HepG2 (cell line): Measurements from ENCODE around the gene ABCC1.

ENCODE experiments used
- ATF1 ChIP-seq: IDR thresholded peaks from 2 replicates; pipeline ENCODE4 v1.6.1; 2016; ENCODE audit warnings: mild to moderate bottlenecking, control low read depth
- MYC ChIP-seq: sonication (generic); formaldehyde crosslinking; IDR thresholded peaks from 2 replicates; pipeline ENCODE4 v1.9.0; 2021; ENCODE audit warnings: missing genetic modification reagents, borderline replicate concordance
- NRL ChIP-seq: sonication (generic); formaldehyde crosslinking; IDR thresholded peaks from 2 replicates; pipeline ENCODE4 v1.5.0; 2020; ENCODE audit warnings: missing genetic modification reagents, mild to moderate bottlenecking, moderate library complexity, borderline replicate concordance
- POLR2AphosphoS5 ChIP-seq: IDR thresholded peaks from 2 replicates; pipeline ENCODE4 v1.6.1; 2012; ENCODE audit warnings: low read depth, low read length
- YEATS2 ChIP-seq: sonication (generic); formaldehyde crosslinking; IDR thresholded peaks from 2 replicates; pipeline ENCODE4 v1.4.0; 2020; ENCODE audit warnings: missing genetic modification reagents, borderline replicate concordance
- ZSCAN30 ChIP-seq: sonication (generic); formaldehyde crosslinking; IDR thresholded peaks from 2 replicates; pipeline ENCODE4 v1.5.0; 2020; ENCODE audit warnings: mild to moderate bottlenecking, missing genetic modification reagents
- TF ChIP-seq, protein P1 (sequence below): sonication (generic); formaldehyde crosslinking; IDR thresholded peaks from 2 replicates; pipeline ENCODE4 v1.8.0; 2022; ENCODE audit warnings: mild to moderate bottlenecking, missing genetic modification reagents, borderline replicate concordance
- TF ChIP-seq, protein P2 (sequence below): sonication (generic); formaldehyde crosslinking; IDR thresholded peaks from 2 replicates; pipeline ENCODE4 v1.5.0; 2020; ENCODE audit warnings: mild to moderate bottlenecking, missing genetic modification reagents, moderate library complexity

DNA sequence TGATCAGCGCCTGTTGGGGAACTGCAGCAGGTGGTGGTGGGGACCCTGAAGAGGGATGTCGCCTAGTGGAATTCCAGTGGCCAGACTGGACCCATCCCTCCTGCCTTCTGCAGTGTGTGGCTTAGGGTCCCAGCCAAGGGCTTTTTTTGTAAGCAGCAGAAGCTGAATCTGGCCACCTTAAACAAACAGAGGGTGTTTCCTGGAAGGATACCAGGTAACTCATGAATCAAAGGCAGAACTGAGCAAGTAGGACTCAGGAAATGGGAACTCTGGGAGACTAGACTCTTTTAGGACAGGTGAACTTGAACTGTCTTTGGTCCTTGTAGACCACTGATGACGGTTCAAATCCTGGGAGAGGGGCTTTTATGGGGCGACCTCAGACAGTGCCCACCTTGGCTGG, 149.9 kb downstream of the ABCC1 start:
- TF ChIP-seq, protein P1, sequence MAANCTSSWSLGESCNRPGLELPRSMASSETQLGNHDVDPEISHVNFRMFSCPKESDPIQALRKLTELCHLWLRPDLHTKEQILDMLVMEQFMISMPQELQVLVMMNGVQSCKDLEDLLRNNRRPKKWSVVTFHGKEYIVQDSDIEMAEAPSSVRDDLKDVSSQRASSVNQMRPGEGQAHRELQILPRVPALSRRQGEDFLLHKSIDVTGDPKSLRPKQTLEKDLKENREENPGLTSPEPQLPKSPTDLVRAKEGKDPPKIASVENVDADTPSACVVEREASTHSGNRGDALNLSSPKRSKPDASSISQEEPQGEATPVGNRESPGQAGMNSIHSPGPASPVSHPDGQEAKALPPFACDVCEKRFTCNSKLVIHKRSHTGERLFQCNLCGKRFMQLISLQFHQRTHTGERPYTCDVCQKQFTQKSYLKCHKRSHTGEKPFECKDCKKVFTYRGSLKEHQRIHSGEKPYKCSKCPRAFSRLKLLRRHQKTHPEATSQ (CRISPR knock-in tag) = no peak
- TF ChIP-seq, protein P2, sequence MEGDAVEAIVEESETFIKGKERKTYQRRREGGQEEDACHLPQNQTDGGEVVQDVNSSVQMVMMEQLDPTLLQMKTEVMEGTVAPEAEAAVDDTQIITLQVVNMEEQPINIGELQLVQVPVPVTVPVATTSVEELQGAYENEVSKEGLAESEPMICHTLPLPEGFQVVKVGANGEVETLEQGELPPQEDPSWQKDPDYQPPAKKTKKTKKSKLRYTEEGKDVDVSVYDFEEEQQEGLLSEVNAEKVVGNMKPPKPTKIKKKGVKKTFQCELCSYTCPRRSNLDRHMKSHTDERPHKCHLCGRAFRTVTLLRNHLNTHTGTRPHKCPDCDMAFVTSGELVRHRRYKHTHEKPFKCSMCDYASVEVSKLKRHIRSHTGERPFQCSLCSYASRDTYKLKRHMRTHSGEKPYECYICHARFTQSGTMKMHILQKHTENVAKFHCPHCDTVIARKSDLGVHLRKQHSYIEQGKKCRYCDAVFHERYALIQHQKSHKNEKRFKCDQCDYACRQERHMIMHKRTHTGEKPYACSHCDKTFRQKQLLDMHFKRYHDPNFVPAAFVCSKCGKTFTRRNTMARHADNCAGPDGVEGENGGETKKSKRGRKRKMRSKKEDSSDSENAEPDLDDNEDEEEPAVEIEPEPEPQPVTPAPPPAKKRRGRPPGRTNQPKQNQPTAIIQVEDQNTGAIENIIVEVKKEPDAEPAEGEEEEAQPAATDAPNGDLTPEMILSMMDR (CRISPR knock-in tag) = no peak
- TF ChIP-seq YEATS2 (CRISPR knock-in tag) (no peak), MYC (CRISPR knock-in tag) (no peak), ZSCAN30 (CRISPR knock-in tag) (no peak), POLR2AphosphoS5 (no peak), ATF1 (CRISPR knock-in tag) (no peak), NRL (no peak)
